Inflammatory macrophage treated with lipopolysaccharide for 1 hour (primary cell): ENCODE results near the gene CHRNA9.

Experiments
- DNase-seq, 2 donors: peaks; one replicate each; pipeline ENCODE4 v3.0.0-alpha.2; 2020 to 2022

Gene CHRNA9

DNA sequence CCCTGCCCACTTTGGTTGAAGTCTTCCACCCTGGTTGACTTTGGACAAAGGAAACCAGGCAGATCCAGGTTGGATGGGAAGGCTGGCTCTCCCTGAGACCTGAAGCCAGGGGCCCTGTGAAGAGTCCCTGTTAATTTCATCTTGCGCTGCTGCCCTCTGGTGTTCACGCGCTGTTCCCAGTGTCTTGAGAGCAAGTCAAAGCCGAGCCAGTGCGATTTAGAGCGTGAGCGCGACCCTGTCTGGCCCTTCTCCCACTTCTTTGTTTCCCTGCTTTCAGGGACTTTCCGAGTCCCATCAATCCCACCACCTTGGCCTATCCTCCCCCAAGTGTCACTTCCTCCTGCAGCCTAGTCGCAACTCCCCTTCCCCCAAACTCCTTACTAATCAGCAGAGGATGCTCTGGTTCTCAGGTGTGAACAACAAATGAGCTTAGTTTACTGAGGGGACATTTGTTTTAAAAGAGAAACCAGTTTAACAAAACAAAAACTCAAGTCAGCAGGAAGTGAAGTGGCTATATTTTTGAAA lies 25.8 kb upstream of the CHRNA9 start:
- DNase-seq: peak; percentile 64 to 95

- no peak for DNase-seq
Observed at GRCh38 chr4:40310225-40310624, 24.9 kb upstream of the CHRNA9 start.

GRCh38 chr4:40311811-40312346 lies 23.3 kb upstream of the CHRNA9 start:
- DNase-seq: no peak

DNA sequence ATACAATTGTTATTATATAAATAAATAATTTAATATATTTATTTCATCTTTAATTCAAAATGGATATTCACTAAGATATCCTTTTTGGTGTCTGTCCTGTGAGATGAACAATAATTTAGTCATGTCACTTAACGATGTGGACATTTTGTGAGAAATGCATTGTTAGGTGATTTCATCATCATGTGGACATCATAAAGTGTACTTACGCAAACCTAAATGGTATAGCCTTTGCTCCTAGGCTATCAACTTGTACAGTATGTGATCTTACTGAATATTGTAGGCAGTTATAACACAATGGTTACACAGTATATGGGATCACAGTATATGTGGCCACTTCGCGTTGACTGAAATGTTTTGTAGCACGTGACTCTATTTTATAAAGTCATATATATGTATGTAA lies 20.2 kb upstream of the CHRNA9 start:
- DNase-seq: peak; percentile 80 to 91

GRCh38 chr4:40316333-40316781 lies 18.8 kb upstream of the CHRNA9 start:
- peak; percentile 92 for DNase-seq

- peak; percentile 58 to 80 for DNase-seq
Observed at GRCh38 chr4:40316782-40317635, 18.1 kb upstream of the CHRNA9 start.

DNA sequence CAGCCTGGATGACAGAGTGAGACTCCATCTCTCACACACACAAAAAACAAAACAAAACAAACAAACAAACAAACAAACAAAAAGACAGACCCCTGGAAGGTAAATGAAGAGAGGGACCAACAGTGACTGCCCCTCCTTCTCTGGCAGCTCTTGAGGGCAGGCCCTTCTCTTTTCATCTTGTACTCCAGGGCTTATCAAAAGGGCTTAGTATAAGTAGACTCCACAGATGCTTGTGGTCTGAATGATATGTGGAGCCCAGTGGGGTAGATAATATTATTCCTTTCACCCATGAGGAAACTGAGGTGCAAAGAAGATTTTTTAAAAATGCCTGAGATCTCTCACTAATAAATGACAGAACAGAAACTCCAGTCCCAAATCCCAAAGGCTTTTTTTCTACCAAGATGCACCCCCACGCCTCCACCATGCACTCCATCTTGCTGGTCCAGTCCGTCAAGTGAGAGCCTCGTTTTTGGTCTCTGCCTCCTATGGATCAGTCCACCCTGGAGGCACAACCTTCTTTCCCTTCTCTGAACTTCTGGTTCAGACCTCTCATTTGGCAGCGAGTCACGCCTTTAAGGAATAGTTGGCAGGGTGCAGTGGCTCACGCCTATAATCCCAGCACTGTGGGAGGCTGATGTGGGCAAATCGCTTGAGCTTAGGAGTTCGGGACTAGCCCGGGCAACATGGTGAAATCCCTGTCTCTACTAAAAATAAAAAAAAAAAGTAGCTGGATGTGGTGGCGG lies 17.0 kb upstream of the CHRNA9 start:
- no peak for DNase-seq

GRCh38 chr4:40321574-40322275 lies 13.4 kb upstream of the CHRNA9 start:
- DNase-seq: peak in 1 of 2 donors; percentile 35

DNA sequence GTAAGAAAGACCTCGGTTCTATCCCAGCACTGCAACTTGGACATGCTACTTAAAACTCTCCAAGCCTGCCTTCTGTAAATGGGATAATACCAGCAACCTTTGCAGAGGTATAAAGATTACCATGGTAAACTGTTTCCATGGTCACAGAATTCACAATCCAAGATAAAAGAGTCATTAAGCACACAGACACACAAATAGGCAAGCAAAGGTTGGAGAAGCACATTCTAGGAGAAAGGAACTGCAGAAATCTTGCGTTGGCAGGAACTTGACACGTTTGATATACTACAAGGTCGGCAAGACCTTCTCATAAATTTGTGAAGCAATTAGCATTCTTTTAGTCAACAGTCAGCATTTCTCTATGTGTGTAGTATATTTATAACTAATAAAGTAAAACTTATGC lies 12.3 kb upstream of the CHRNA9 start:
- DNase-seq: no peak

DNA sequence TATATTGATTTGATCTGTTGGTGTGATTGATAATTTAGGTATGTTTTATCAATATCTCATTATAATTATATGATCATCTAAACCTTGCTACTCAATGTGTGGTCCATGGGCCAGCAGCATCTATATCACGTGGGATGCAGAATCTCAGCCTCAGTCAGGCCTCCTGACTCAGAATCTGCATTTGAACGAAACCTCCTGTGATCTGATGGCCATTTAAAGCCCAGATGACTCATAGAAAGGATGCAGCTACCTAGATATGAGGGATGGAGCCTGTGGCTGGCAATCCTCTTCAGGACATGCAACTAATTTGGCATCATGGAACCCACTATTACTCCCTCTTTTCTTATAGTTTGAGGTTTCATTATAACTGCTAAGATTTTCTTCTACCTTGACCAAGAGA lies 11.3 kb upstream of the CHRNA9 start:
- no peak for DNase-seq

- DNase-seq: peak; percentile 60 to 64
Observed at GRCh38 chr4:40325406-40326019, 9.6 kb upstream of the CHRNA9 start.

GRCh38 chr4:40327340-40327739 lies 7.8 kb upstream of the CHRNA9 start:
- DNase-seq: peak; percentile 70 to 76

- DNase-seq: no peak
Observed at GRCh38 chr4:40328383-40328782, 6.8 kb upstream of the CHRNA9 start.

- no peak for DNase-seq
Observed at GRCh38 chr4:40329805-40330204, 5.3 kb upstream of the CHRNA9 start.

DNA sequence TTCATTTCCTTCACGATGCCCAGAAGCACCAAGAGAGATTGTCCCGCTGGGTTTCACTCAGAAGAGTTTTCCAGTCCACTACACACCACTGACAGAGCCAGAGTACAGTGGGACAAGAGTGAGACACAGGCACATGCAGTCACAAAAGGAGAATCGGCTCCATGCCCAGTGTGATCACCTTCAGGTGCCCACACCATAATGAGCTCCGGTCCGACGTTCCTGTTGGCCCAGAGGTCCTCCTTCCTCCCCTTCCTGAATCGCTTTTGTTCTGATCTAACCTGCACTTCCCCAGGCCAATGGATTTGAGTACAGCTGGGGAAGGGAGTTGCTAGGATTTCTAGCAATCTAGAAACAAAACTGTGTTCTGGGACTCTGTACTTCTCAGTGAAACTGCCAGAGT lies 4.6 kb upstream of the CHRNA9 start:
- no peak for DNase-seq

GRCh38 chr4:40331101-40331745 lies 3.9 kb upstream of the CHRNA9 start:
- no peak for DNase-seq

DNA sequence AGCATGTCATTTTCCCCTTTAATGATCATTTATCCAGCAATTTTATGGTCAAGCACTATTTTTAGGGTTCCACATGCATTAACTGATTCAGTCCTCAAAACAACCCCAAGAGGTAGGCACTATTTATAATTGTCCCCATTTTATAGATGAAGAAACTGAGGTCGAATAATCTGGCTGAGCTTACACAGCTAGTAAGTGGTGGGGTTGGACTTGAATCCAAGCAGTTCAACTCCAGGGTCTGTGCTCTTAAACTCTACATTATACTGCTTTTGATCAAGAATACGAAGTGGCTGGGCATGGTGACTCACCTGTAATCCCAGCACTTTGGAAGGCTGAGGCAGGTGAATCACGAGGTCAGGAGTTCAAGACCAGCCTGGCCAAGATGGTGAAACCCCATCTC lies 3.2 kb upstream of the CHRNA9 start:
- DNase-seq: no peak

DNA sequence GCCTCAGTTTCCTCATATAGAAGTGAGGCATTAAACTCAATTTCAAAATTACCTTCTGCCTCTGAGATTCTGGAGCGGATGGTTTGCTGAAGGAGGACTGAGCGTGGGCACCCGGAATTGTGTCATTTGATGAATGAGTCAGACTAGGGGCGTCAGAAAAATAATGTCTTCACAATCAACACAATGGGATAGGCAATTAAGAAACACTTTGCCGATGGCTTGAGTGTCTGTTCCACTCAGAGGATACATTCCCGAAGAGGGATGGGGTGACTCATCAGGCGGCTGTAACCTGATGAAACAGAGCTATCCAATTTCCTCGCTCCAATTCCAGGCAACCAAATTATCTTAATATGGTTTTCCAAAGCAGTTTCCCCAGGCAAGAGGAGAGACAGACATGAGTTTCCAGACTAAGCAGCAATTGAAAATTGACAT lies 1.2 kb upstream of the CHRNA9 start:
- no peak for DNase-seq

DNA sequence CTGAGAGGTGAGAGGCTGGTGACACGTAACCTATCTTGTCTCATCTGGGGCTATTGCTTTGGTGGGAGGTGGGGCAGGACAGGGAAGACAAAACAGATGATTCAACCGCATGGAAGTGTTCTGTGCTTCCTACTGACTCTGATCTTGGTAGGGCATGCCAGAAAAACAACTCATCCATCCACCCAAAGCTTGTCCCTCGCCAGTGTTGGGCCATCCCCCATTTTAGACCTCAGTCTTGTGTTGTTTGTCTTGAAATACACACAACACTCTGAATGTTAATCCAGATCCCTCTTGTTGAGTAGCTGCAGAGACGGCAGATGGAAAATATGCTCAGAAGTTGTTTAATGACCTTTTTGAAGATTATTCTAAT lies 377 bp downstream of the CHRNA9 start:
- no peak for DNase-seq

DNA sequence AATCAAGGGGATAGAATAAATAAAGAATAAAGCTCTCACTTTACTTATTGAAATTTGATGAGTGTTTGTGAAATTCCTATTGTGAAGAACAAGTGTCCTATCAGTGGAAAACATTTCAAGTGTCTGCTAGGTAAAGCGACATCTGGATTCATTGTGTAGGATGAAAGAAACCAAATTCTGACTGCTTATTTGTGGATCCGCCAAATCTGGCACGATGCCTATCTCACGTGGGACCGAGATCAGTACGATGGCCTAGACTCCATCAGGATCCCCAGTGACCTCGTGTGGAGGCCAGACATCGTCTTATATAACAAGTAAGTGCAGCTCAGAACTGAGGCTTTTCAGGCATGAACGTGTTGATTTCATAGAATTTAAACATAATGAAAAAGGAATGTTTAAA lies 1.9 kb downstream of the CHRNA9 start:
- DNase-seq: no peak

- no peak for DNase-seq
Observed at GRCh38 chr4:40337523-40337922, 2.4 kb downstream of the CHRNA9 start.

- peak; percentile 39 to 44 for DNase-seq
Observed at GRCh38 chr4:40340030-40340429, 4.9 kb downstream of the CHRNA9 start.
